ENCODE results near the gene REV1. TPM values are rescaled to one million over a fixed set of nuclear protein-coding genes. Genes with fewer than 3 reads are reported as not detected.

Gene REV1
- total and polyA plus RNA-seq, 2 of the 4 experiments (the other 2 are of a cell fraction), result 13.4 to 30.1 TPM

DNA sequence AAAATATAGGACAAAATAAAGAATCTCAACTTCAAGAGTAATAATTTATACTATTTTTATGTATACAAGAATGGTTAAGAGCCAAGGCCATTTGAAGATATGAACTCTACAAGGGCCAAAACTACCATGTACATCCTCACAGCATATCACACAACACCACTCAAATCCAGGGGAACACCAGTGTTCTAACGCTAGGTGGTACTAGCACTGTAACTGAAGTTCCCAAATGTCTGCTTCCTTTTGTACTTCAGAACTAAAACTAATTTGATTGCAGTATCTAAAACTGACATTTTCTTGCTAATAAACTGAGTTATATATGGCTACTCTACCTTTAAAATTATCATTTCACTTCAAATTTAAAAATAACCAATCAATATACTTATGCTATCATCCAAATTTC lies 47.0 kb downstream of the REV1 start:
- Histone ChIP-seq H2BK120ac (ENCODE audit: low read depth, low read length) (no peak overlapping the region), H3K9ac (ENCODE audit: low read depth, low read length) (no peak overlapping the region), H4K91ac (ENCODE audit: insufficient read depth, low read depth, low read length) (no peak overlapping the region), H3K36me3 (ENCODE audit: control insufficient read depth, insufficient read depth, low read length) (peaks cover 15% of the 10 kb centered on the region), H4K20me1 (ENCODE audit: insufficient read depth, low read length) (peaks cover 6% of the 10 kb centered on the region), H3K27ac (ENCODE audit: insufficient read depth, low read length) (no peak overlapping the region), H3K4me2 (ENCODE audit: low read depth, low read length) (no peak overlapping the region), H3K79me1 (ENCODE audit: low read depth in 1 of 2, low read length in 2 of 2) (peaks cover 22 to 28% of the 10 kb centered on the region in 2 experiments), H2BK15ac (ENCODE audit: low read depth, low read length) (no peak overlapping the region), H3K4me1 (ENCODE audit: control insufficient read depth, insufficient read depth, low read length) (peaks cover 9% of the 10 kb centered on the region), H3K18ac (ENCODE audit: low read depth, low read length) (no peak overlapping the region), H4K8ac (ENCODE audit: low read depth in 2 of 2, low read length in 2 of 2) (no peak overlapping the region), H3K9me3 (ENCODE audit: control insufficient read depth, insufficient read depth, low read length) (no peaks in the 10 kb centered on the region), H2AFZ (replicated peaks; ENCODE audit: low read length, poor library complexity) (no peak overlapping the region), H3K56ac (ENCODE audit: extremely low read depth, insufficient read depth, low read length) (no peak overlapping the region), H2AK5ac (ENCODE audit: low read depth, low read length) (no peak overlapping the region), H3K23ac (ENCODE audit: low read depth, low read length) (no peak overlapping the region), H2BK20ac (ENCODE audit: low read depth, low read length) (no peak overlapping the region), H2BK5ac (ENCODE audit: low read depth, low read length, poor library complexity, severe bottlenecking) (no peak overlapping the region), H3K9me1 (ENCODE audit: insufficient read depth, low read length) (no peaks in the 10 kb centered on the region), H3K14ac (replicated peaks; ENCODE audit: low read depth, low read length) (no peak overlapping the region), H3K4ac (ENCODE audit: low read depth, low read length) (no peak overlapping the region), H3K27me3 (ENCODE audit: control insufficient read depth, insufficient read depth, low read length) (no peaks in the 10 kb centered on the region), H2AK9ac (replicated peaks; ENCODE audit: low read depth, low read length, poor library complexity) (no peak overlapping the region), H3K4me3 (ENCODE audit: insufficient read depth, low read depth, low read length) (no peak overlapping the region), H4K5ac (ENCODE audit: low read depth, low read length) (no peak overlapping the region)
- dilution Hi-C loops (cut with HindIII; ENCODE audit: low sequenced_read_pairs, unreplicated experiment) (no loop called here), intact Hi-C loops (cut with micrococcal nuclease) (no loop called here), in situ Hi-C loops (cut with MboI; ENCODE audit: low sequenced_read_pairs) (no loop called here)
- no peak for ATAC-seq (ENCODE audit: low read depth)
- ChIA-PET CTCF (interaction anchor here (0.9 kb wide), 1 partner anchor 10 kb away, joined by 3 read pairs; no protein-coding TSS in a partner anchor), POLR2A (ENCODE audit: unreplicated experiment) (no interaction called here)
- TF ChIP-seq, protein P1, sequence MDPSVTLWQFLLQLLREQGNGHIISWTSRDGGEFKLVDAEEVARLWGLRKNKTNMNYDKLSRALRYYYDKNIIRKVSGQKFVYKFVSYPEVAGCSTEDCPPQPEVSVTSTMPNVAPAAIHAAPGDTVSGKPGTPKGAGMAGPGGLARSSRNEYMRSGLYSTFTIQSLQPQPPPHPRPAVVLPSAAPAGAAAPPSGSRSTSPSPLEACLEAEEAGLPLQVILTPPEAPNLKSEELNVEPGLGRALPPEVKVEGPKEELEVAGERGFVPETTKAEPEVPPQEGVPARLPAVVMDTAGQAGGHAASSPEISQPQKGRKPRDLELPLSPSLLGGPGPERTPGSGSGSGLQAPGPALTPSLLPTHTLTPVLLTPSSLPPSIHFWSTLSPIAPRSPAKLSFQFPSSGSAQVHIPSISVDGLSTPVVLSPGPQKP (IDR thresholded peaks at IDR 0.05; ENCODE audit: borderline replicate concordance, low read depth, low read length), result no peak
- TF ChIP-seq, protein P2, sequence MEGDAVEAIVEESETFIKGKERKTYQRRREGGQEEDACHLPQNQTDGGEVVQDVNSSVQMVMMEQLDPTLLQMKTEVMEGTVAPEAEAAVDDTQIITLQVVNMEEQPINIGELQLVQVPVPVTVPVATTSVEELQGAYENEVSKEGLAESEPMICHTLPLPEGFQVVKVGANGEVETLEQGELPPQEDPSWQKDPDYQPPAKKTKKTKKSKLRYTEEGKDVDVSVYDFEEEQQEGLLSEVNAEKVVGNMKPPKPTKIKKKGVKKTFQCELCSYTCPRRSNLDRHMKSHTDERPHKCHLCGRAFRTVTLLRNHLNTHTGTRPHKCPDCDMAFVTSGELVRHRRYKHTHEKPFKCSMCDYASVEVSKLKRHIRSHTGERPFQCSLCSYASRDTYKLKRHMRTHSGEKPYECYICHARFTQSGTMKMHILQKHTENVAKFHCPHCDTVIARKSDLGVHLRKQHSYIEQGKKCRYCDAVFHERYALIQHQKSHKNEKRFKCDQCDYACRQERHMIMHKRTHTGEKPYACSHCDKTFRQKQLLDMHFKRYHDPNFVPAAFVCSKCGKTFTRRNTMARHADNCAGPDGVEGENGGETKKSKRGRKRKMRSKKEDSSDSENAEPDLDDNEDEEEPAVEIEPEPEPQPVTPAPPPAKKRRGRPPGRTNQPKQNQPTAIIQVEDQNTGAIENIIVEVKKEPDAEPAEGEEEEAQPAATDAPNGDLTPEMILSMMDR (conservative IDR thresholded peaks at IDR 0.05; ENCODE audit: low read depth, low read length), result 0 out of 2 replicates have a peak, but pooled peaks have one; percentile 19
- no TSS peak for BruUV-seq (replicated peaks)
- peak; percentile 28 for DNase-seq
- WGBS, 2 experiments (ENCODE audit: extremely low coverage in 2 of 2, insufficient read length in 1 of 2), result no CpG with 5 or more reads among the region's 1 CpG
